Nephron (organoid): ENCODE measurements around the gene CACNA1S.

Experiments used
- H3K27ac Mint-ChIP-seq, 3 experiments: 2 replicates each; pipeline ENCODE4 v1.8.0; 2020; ENCODE audit warnings: mixed read lengths in 3 of 3, mild to moderate bottlenecking in 2 of 3, moderate library complexity in 1 of 3
- H3K27me3 Mint-ChIP-seq: 2 replicates; pipeline ENCODE4 v1.8.0; 2021; ENCODE audit warnings: low read depth, mild to moderate bottlenecking, moderate library complexity, mixed read lengths
- H3K36me3 Mint-ChIP-seq: 2 replicates; pipeline ENCODE4 v1.8.0; 2020; ENCODE audit warnings: low read depth, mixed read lengths
- H3K4me1 Mint-ChIP-seq: 2 replicates; pipeline ENCODE4 v1.8.0; 2020; ENCODE audit warnings: mixed read lengths
- H3K4me3 Mint-ChIP-seq, 3 experiments: 2 replicates each; pipeline ENCODE4 v1.8.0; 2020; ENCODE audit warnings: mild to moderate bottlenecking in 3 of 3, mixed read lengths in 3 of 3, moderate library complexity in 2 of 3
- H3K9me3 Mint-ChIP-seq: 2 replicates; pipeline ENCODE4 v1.8.0; 2020; ENCODE audit warnings: mixed read lengths
- CTCF ChIP-seq, 3 experiments: fragments of 200-600 bp; sonication (generic); IDR thresholded peaks; one replicate each; pipeline ENCODE4 v1.5.0; 2021; ENCODE audit warnings: antibody characterized with exemption in 3 of 3; ENCODE audit not compliant: unreplicated experiment in 3 of 3

Gene CACNA1S

DNA sequence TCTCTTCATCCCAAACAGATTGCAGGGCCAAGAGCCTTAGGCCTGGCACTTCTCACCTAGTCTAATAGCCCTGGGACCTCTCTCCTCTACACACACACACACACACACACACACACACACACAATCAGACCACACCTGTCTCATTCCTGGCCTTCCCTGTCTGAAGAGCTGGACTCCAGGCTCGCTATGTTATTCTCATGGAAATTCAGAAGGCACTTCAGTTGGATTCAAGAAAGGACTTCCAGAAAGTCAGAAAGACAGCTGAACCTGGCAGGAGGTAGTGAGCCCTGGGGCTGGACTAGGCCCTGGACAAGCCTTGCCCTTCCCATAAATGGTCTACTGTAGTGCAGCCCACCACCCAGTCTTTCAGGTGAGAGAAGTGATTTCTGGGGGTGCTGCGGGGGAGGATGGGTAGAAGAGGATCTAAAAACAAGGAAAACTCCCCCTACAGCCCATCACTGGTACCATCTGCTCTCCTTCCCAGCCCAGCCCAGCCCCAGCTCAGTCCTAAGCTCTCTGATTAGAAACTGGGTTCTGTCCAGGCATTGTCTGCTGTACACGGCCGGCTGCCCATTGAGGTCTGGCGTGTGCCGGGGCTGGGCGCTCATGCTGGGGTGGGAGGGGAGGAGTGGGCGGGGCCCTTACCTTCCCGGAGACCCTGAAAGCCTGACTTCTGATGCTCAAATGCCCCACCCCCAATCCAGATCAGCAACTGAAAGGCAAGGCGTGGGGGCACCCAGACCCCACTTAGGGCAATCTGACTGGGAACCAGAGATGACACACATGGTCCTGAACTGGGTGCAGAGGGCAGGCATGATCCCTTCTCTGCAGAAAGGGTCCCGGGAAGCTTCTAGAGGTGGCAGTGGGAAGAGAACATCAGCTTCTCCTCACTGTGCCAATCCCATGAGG, 91.3 kb downstream of the CACNA1S start:
- H3K9me3 Mint-ChIP-seq: no peaks in the 10 kb centered on the region
- TF ChIP-seq CTCF (IDR thresholded peaks at IDR 0.05; ENCODE audit: unreplicated experiment in 3 of 3): peak; percentile 28 to 38 (median 29)
- H3K36me3 Mint-ChIP-seq: no peaks in the 10 kb centered on the region
- peak overlapping the region; percentile 47 to 86 (median 79) for H3K4me3 Mint-ChIP-seq
- H3K27ac Mint-ChIP-seq: peak overlapping the region in 2 of 3 experiments; percentile 20 to 50
- peaks cover 61% of the 10 kb centered on the region for H3K4me1 Mint-ChIP-seq
- peaks cover 30% of the 10 kb centered on the region for H3K27me3 Mint-ChIP-seq

DNA sequence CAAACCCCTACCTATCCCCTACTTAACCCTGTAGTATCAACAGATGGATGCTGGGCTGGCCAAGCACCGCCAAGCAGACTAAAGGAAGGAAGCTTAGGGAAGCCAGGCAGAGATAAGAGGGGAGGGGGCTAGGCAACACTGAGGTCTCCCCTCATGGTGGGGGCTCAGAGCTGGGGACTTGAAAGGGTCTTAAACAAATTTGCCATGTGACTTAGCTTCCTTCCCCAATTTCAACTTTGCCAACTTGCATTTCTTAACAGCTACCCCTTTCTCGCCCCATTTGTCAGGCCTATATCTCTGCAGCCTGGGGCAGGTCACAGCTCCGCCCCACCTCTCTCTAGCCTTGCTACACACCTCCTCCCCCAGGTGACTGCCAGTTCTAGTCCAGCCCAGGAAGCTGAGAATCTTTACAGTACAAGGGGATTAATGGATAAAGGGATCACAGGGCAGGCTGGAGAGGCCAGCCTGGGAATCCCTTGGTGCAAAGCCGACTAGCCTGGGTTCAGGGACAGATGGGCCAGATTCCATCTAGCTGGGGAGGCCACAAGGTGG, 92.1 kb downstream of the CACNA1S start:
- Mint-ChIP-seq H3K36me3 (no peaks in the 10 kb centered on the region), H3K9me3 (no peaks in the 10 kb centered on the region), H3K4me3 (no peak overlapping the region), H3K27me3 (peaks cover 33% of the 10 kb centered on the region), H3K27ac (peak overlapping the region in 1 of 3 experiments; percentile 11), H3K4me1 (peaks cover 63% of the 10 kb centered on the region)
- TF ChIP-seq CTCF (IDR thresholded peaks at IDR 0.05; ENCODE audit: unreplicated experiment in 3 of 3): no peak

- Mint-ChIP-seq H3K36me3 (no peaks in the 10 kb centered on the region), H3K27ac (no peak overlapping the region), H3K27me3 (peaks cover 33% of the 10 kb centered on the region), H3K9me3 (no peaks in the 10 kb centered on the region), H3K4me1 (peaks cover 70% of the 10 kb centered on the region), H3K4me3 (peak overlapping the region in 1 of 3 experiments; percentile 12)
- TF ChIP-seq CTCF (IDR thresholded peaks at IDR 0.05; ENCODE audit: unreplicated experiment in 3 of 3): no peak
Measured at GRCh38 chr1:201019321-201019977, 92.8 kb downstream of the CACNA1S start.

- H3K27me3 Mint-ChIP-seq: peaks cover 35% of the 10 kb centered on the region
- H3K27ac Mint-ChIP-seq: peak overlapping the region in 2 of 3 experiments; percentile 44 to 83
- H3K4me1 Mint-ChIP-seq: peaks cover 76% of the 10 kb centered on the region
- TF ChIP-seq CTCF (IDR thresholded peaks at IDR 0.05; ENCODE audit: unreplicated experiment in 3 of 3): no peak
- H3K36me3 Mint-ChIP-seq: no peaks in the 10 kb centered on the region
- no peaks in the 10 kb centered on the region for H3K9me3 Mint-ChIP-seq
- H3K4me3 Mint-ChIP-seq: peak overlapping the region in 1 of 3 experiments; percentile 53
Measured at GRCh38 chr1:201017828-201018163, 94.4 kb downstream of the CACNA1S start.

- Mint-ChIP-seq H3K27me3 (peaks cover 29% of the 10 kb centered on the region), H3K36me3 (no peaks in the 10 kb centered on the region)
Measured at GRCh38 chr1:201016943-201017827, 95.0 kb downstream of the CACNA1S start.

More at GRCh38 chr1:201016943-201017827, 95.0 kb downstream of the CACNA1S start:
- H3K4me3 Mint-ChIP-seq: peak overlapping the region in 1 of 3 experiments; percentile 38
- H3K4me1 Mint-ChIP-seq: peaks cover 70% of the 10 kb centered on the region
- peak overlapping the region; percentile 40 to 89 (median 81) for H3K27ac Mint-ChIP-seq
- H3K9me3 Mint-ChIP-seq: no peaks in the 10 kb centered on the region
- TF ChIP-seq CTCF (IDR thresholded peaks at IDR 0.05; ENCODE audit: unreplicated experiment in 3 of 3): no peak
